Superior temporal gyrus (tissue), 1 donor: ENCODE data around the gene MAOA.
A peak's percentile ranks its signal among the peaks of the same experiment; 100 is the strongest.
"Not testable (repeated sequence)": the region's sequence is repeated elsewhere in the genome, so short reads cannot be mapped to it uniquely, and the experiment has no call there.

Source experiments
- DNase-seq: peaks from one replicate; pipeline ENCODE4 v3.0.0-alpha.2; 2016; ENCODE audit errors: extremely low spot score

Gene MAOA

GRCh38 chrX:43717161-43717560, 61.1 kb downstream of the MAOA start:
- no peak for DNase-seq

GRCh38 chrX:43718081-43718480, 62.0 kb downstream of the MAOA start:
- DNase-seq = no peak

GRCh38 chrX:43718546-43718945, 62.4 kb downstream of the MAOA start:
- no peak for DNase-seq

GRCh38 chrX:43718956-43719355, 62.9 kb downstream of the MAOA start:
- no peak for DNase-seq

GRCh38 chrX:43720082-43720481, 64.0 kb downstream of the MAOA start:
- DNase-seq = no peak

GRCh38 chrX:43720961-43721360, 64.9 kb downstream of the MAOA start:
- no peak for DNase-seq

- not testable (repeated sequence) for DNase-seq
Measured at GRCh38 chrX:43725227-43725626, 69.1 kb downstream of the MAOA start.

- DNase-seq = not testable (repeated sequence)
Measured at GRCh38 chrX:43727254-43727653, 71.2 kb downstream of the MAOA start.

GRCh38 chrX:43728002-43728401, 71.9 kb downstream of the MAOA start:
- DNase-seq = no peak

GRCh38 chrX:43728966-43729365, 72.9 kb downstream of the MAOA start:
- no peak for DNase-seq

- no peak for DNase-seq
Measured at GRCh38 chrX:43731086-43731485, 75.0 kb downstream of the MAOA start.

- DNase-seq = no peak
Measured at GRCh38 chrX:43733699-43734098, 77.6 kb downstream of the MAOA start.

GRCh38 chrX:43734444-43734843, 78.3 kb downstream of the MAOA start:
- DNase-seq = no peak

GRCh38 chrX:43735534-43735933, 79.4 kb downstream of the MAOA start:
- DNase-seq = no peak

- DNase-seq = no peak
Measured at GRCh38 chrX:43735957-43736356, 79.9 kb downstream of the MAOA start.

GRCh38 chrX:43741843-43742573, 85.9 kb downstream of the MAOA start:
- DNase-seq = peak; percentile 14

- DNase-seq = no peak
Measured at GRCh38 chrX:43743100-43743822, 87.2 kb downstream of the MAOA start.

- no peak for DNase-seq
Measured at GRCh38 chrX:43744284-43744683, 88.2 kb downstream of the MAOA start.

- DNase-seq = no peak
Measured at GRCh38 chrX:43745938-43746721, 90.0 kb downstream of the MAOA start.

GRCh38 chrX:43747476-43747875, 91.4 kb downstream of the MAOA start:
- no peak for DNase-seq

- DNase-seq = peak; percentile 72
Measured at GRCh38 chrX:43750248-43750676, 94.2 kb downstream of the MAOA start.

GRCh38 chrX:43753637-43754036, 97.5 kb downstream of the MAOA start:
- no peak for DNase-seq
